Esophagus squamous epithelium (tissue), 5 donors: ENCODE results near the gene ARL11. TPM values are rescaled to one million over a fixed set of nuclear protein-coding genes. Genes with fewer than 3 reads are reported as not detected.

Source experiments
- DNase-seq: peaks from one replicate; lab custom pipeline; 2025; lab: John Stamatoyannopoulos, UW
- H3K27ac ChIP-seq, 4 donors: fragments of 200-600 bp; sonication (generic); one replicate each; pipeline ENCODE4 v1.5.1; 2016 to 2019; ENCODE audit warnings: mild to moderate bottlenecking in 1 of 4
- H3K27me3 ChIP-seq, 4 donors: fragments of 200-600 bp; sonication (generic); 1 replicate in 3 of 4; 2 replicates in 1 of 4; pipeline versions ENCODE4 v1.5.1 to v1.6.0; 2017 to 2021; ENCODE audit warnings: antibody characterized with exemption in 1 of 4
- H3K36me3 ChIP-seq, 3 donors: fragments of 200-600 bp; sonication (generic); one replicate each; pipeline ENCODE4 v1.5.1; 2016 to 2019
- H3K4me1 ChIP-seq, 3 donors: fragments of 200-600 bp; sonication (generic); one replicate each; pipeline ENCODE4 v1.5.1; 2017 to 2019
- H3K4me3 ChIP-seq, 4 donors: fragments of 200-600 bp; sonication (generic); 1 replicate in 3 of 4; 2 replicates in 1 of 4; pipeline ENCODE4 v1.5.1; 2016 to 2019; ENCODE audit warnings: mild to moderate bottlenecking in 2 of 4, moderate library complexity in 1 of 4
- H3K9me3 ChIP-seq, 3 donors: fragments of 200-600 bp; sonication (generic); one replicate each; pipeline ENCODE4 v1.5.1; 2016 to 2019
- CTCF ChIP-seq, 6 experiments: fragments of 450-650 bp in 4 of 6; fragments of 200-600 bp in 2 of 6; sonication (generic) in 2 of 6; IDR thresholded peaks; one replicate each; pipeline ENCODE4 v1.5.1; 2016 to 2019; ENCODE audit warnings: antibody characterized with exemption in 6 of 6, mild to moderate bottlenecking in 4 of 6, moderate library complexity in 4 of 6
- POLR2A ChIP-seq, 4 donors: fragments of 450-650 bp; IDR thresholded peaks; one replicate each; pipeline ENCODE4 v1.6.1; 2017; ENCODE audit warnings: antibody characterized with exemption in 4 of 4, mild to moderate bottlenecking in 4 of 4, moderate library complexity in 3 of 4
- WGBS, 2 donors: methylation state at CpG; one replicate each; pipeline ENCODE4 v1.1.5; 2018; 5-methylcytosine and 5-hydroxymethylcytosine counted together
- intact Hi-C: fragments of 100-400 bp; cut with DNase I; formaldehyde crosslinking; loops from one replicate; pipeline ENCODE4 v1.15.0; 2022
- total RNA-seq, 4 donors: library from RNA; depleted of rRNA; stranded (reverse); fragments of >200 nt; gene quantifications; one replicate each; pipeline ENCODE4 v1.1.0, GENCODE V29; 2016
- donor health status: DM: yes; HTN: yes; CAD: no.

The ARL11 gene
- total RNA-seq: 1 to 10 TPM in 1 of 4 donors, under 1 TPM in 3; 0.22 to 1.9 (median 0.95) TPM

GRCh38 chr13:49627831-49628652 is at the start of gene ARL11:
Gene ARL11, plus strand, starts transcription at chr13:49628507. Its CDS starts 1,941 bp downstream, at chr13:49630448.
- Histone ChIP-seq H3K4me3 (peak within 1 kb of the TSS; percentile 7 to 60 (median 38)), H3K9me3 (no peaks in the 10 kb centered on the region), H3K4me1 (peaks cover 13 to 50% (median 25%) of the 10 kb centered on the region in 3 donors), H3K27ac (peak within 1 kb of the TSS; percentile 58 to 69 (median 65)), H3K27me3 (no peaks in the 10 kb centered on the region), H3K36me3 (no peaks in the 10 kb centered on the region)
- WGBS, 2 donors: 19 to 28% methylated on average over 5 to 14 of the region's 17 CpGs
- TF ChIP-seq POLR2A (IDR thresholded peaks at IDR 0.05) (peak in 2 of 4 donors; percentile 37 to 42), CTCF (IDR thresholded peaks at IDR 0.05) (no peak)
- intact Hi-C loops: no loop called here
- DNase-seq: peak; percentile 50

GRCh38 chr13:49579501-49579900 is 48.8 kb upstream of the ARL11 start:
- Histone ChIP-seq H3K27me3 (no peaks in the 10 kb centered on the region), H3K27ac (no peak overlapping the region), H3K9me3 (no peaks in the 10 kb centered on the region), H3K4me3 (no peak overlapping the region), H3K4me1 (peaks cover 0 to 38% (median 15%) of the 10 kb centered on the region in 3 donors), H3K36me3 (peaks cover 0 to 27% (median 9%) of the 10 kb centered on the region in 3 donors)
- no peak for DNase-seq
- TF ChIP-seq CTCF (IDR thresholded peaks at IDR 0.05) (no peak), POLR2A (IDR thresholded peaks at IDR 0.05) (no peak)
- 49% methylated on average over 3 of the region's 3 CpGs; no CpG with 5 or more reads in 1 of the 2 donors for WGBS, 2 donors
- intact Hi-C loops: no loop called here

GRCh38 chr13:49580980-49581680 is 47.2 kb upstream of the ARL11 start:
- no peak for DNase-seq
- H3K36me3 ChIP-seq: peaks cover 0 to 27% (median 9%) of the 10 kb centered on the region in 3 donors
- no peak overlapping the region for H3K27ac ChIP-seq
- TF ChIP-seq CTCF (IDR thresholded peaks at IDR 0.05) (no peak), POLR2A (IDR thresholded peaks at IDR 0.05) (no peak)
- peaks cover 4 to 51% (median 17%) of the 10 kb centered on the region in 3 donors for H3K4me1 ChIP-seq
- no peak overlapping the region for H3K4me3 ChIP-seq
- H3K9me3 ChIP-seq: no peaks in the 10 kb centered on the region
- WGBS, 2 donors: 56 to 60% methylated on average over 5 of the region's 5 CpGs
- intact Hi-C loops: no loop called here
- no peaks in the 10 kb centered on the region for H3K27me3 ChIP-seq

- Histone ChIP-seq H3K27me3 (no peaks in the 10 kb centered on the region), H3K4me1 (peaks cover 5 to 56% (median 17%) of the 10 kb centered on the region in 3 donors), H3K27ac (peak overlapping the region; percentile 80 to 90 (median 88)), H3K36me3 (peaks cover 0 to 10% (median 0%) of the 10 kb centered on the region in 3 donors), H3K9me3 (no peaks in the 10 kb centered on the region), H3K4me3 (peak overlapping the region; percentile 68 to 97 (median 78))
- 0 to 1% methylated on average over 16 of the region's 16 CpGs for WGBS, 2 donors
- TF ChIP-seq POLR2A (IDR thresholded peaks at IDR 0.05) (no peak), CTCF (IDR thresholded peaks at IDR 0.05) (no peak)
- DNase-seq: no peak
- intact Hi-C loops: no loop called here
Observed at GRCh38 chr13:49584771-49585182, 43.5 kb upstream of the ARL11 start.
